Renal pelvis (tissue), 4 donors: ENCODE measurements around the gene NCAPG2. TPM values are rescaled to one million over a fixed set of nuclear protein-coding genes. Genes with fewer than 3 reads are reported as not detected.
A peak's percentile ranks its signal among the peaks of the same experiment; 100 is the strongest.
"Not testable (repeated sequence)": the region's sequence is repeated elsewhere in the genome, so short reads cannot be mapped to it uniquely, and the experiment has no call there.

Source experiments
- DNase-seq: peaks from one replicate; pipeline ENCODE4 v3.0.0-alpha.2; 2013
- polyA plus RNA-seq, 3 donors: library from polyadenylated mRNA; unstranded; fragments of 120-200 nt; gene quantifications; one replicate each; pipeline ENCODE4 v1.2.1, GENCODE V29; 2013; ENCODE audit not compliant: insufficient read length in 3 of 3

Gene NCAPG2
- polyA plus RNA-seq, 3 donors: 24.2 to 26.3 (median 25.5) TPM

- DNase-seq: no peak
Measured at GRCh38 chr7:158710651-158711102, 6.1 kb upstream of the NCAPG2 start.

GRCh38 chr7:158707610-158708009, 3.0 kb upstream of the NCAPG2 start:
- no peak for DNase-seq

DNA sequence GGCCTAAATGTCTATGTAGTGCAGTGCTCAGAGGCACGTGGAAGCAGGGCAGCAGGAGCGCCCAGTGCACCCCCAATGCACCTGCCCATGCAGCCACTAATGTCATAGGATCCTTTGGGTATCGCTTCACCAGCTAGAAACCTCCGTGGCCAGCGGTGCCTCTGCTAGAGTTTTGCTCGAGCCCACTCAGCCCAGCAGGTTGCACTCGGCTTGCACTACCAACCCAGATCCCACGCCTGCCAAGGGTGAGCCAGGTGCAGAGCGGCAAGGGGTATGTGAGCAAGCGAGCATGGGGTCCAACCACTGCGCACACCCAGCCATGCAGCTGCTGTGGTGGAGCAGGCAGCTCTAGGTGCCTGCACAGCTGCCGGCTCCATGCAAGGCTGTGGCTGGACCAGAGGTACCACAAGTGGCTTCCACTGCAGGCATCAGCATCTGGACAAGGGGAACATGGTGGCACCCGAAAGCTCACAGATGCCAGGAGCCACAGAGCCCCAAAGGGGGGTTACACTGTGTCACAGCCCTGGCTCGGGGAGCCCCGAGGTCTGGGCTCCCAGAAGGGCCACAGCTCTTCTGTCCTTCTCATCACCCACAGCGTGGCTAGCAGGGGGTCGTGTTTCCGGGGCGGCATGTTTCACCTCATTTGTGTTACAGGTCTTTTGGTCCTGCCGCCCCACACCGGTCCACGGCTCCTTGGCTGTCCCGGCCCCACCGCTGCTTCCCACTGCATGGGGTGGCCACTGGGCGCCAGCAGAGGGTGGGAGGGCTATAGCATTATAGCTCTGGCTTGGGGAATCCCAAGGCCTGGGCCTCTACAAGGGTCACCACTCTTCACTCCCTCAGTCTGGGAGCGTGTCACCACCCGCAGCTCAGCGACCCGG, 2.3 kb upstream of the NCAPG2 start:
- DNase-seq: no peak

- DNase-seq: no peak
Measured at GRCh38 chr7:158706273-158706704, 1.7 kb upstream of the NCAPG2 start.

DNA sequence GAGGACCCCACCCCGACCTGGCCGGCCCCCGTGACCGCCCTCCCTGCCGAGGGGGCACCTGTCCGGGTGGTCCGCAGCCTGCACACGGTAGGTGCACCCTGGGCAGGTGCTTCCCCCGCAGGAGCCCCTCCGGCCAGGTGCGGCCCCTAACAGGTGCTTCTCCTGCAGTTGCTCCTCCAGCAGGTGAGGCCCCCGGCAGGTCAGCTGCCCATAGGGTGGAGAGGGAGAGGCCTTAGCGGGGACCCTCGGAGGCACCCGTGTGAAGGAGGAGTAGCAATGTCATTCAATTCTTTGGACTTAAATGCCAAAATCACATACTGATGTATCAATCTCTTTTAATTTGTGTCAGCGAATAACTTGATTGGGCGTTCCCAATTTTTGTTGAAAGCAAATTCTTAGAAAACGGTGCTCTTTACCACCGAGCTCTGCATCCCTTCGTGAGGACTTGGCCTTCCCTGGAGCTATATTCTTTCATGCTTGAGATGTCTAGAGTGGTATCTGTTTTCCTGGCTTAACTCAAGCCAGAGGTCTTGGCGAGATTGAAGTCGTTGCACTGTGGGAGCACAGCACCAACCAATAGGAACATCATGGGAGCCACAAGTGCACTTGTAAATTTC, 738 bp upstream of the NCAPG2 start:
- peak; percentile 19 for DNase-seq

- not testable (repeated sequence) for DNase-seq
Measured at GRCh38 chr7:158703679-158704523, 703 bp downstream of the NCAPG2 start.

GRCh38 chr7:158702944-158703343, 1.7 kb downstream of the NCAPG2 start:
- no peak for DNase-seq

DNA sequence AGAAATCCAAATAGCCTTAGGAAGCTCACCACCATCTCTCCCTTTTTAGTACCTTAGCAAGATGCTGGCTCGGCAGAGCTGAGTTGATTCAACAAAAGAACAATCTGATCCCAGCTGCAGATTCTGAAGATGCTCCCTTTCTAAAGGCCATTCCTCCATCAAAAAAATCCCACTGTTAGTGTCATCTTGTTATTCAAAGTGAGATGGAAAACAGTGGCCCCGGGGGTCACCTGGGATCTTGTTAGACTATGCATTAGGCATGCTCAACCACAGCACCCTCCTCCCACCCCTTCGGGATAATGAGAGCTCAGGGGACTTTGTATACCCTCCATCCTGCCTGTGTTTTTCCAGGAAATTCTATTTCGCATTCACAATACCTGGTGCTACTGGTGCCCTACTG, 2.4 kb downstream of the NCAPG2 start:
- no peak for DNase-seq

GRCh38 chr7:158700008-158700407, 4.6 kb downstream of the NCAPG2 start:
- no peak for DNase-seq

DNA sequence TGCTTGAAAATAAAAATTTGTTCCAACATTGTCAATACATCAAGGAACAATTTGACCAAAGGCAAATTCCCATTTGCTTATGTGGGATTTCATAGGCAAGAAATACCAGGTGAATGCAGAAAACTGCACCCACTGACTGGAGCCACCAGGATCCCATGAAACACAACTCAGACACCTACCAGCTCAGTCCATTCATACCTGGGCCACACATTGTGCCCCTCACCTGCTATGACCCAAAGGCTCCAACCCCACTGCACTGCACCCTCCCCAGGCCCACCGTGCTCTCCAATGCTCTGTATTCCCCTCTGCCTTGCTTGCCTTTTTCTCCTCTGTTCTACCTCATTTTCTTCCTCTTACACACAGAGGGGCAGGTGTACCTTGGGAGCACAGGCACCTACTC, 5.3 kb downstream of the NCAPG2 start:
- no peak for DNase-seq

DNA sequence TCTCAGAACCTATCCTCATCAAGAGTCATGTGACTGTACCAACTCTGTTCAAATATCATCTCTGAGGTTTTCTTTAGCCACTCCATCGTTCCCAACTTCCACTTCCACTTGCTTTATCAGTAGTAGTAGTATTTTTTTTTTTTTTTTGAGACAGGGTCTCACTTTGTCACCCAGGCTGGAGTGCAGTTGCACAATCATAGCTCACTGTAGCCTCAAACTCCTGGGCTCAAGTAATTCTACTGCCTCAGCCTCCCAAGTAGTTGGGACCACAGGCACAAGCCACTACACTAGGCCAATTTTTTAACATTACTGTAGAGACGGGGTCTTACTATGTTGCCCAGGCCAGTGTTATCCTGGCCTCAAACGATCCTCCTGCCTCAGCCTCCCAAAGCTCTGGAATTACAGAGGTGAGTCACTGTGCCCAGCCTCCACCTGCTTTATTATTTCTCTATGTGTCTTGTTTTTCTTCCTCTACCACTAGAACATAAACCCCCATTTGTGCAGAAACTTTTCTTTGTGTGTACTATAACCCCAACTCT, 5.9 kb downstream of the NCAPG2 start:
- DNase-seq: no peak

DNA sequence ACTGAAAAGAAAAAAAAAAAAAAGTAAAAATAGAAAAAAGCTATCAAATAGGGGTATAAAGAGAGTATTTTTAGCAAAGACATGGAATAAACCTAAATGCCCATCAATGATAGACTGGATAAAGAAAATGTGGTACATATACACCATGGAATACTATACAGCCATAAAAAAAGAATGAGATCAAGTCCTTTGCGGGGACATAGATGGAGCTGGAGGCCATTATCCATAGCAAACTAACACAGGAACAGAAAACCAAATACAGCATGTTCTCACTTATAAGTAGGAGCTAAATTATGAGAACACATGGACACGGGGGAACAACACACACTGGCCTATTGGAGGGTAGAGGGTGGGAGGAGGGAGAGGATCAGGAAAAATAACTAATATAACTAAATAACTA, 7.0 kb downstream of the NCAPG2 start:
- DNase-seq: not testable (repeated sequence)

GRCh38 chr7:158695726-158696452, 8.7 kb downstream of the NCAPG2 start:
- DNase-seq: peak; percentile 38

DNA sequence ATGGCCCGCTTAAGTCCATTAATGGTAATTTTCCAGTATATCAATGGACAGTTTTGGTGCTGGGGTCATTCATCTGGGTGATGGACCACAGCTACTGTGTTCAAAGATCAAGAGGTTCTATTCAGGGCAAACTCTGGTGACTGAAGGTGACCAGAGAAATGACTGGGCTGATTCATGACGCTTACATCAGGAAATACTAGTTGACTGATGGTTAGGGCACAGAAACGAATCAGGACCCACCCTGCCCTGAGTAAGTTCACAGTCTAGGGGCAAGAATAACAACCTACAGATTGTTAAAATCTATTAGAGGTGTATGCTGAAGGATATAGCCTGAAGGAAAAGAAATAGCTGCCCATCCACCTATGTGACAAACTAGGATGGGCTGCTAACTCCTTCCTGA, 9.5 kb downstream of the NCAPG2 start:
- no peak for DNase-seq

- no peak for DNase-seq
Measured at GRCh38 chr7:158694650-158695049, 10.0 kb downstream of the NCAPG2 start.

GRCh38 chr7:158689488-158689887, 15.1 kb downstream of the NCAPG2 start:
- no peak for DNase-seq

DNA sequence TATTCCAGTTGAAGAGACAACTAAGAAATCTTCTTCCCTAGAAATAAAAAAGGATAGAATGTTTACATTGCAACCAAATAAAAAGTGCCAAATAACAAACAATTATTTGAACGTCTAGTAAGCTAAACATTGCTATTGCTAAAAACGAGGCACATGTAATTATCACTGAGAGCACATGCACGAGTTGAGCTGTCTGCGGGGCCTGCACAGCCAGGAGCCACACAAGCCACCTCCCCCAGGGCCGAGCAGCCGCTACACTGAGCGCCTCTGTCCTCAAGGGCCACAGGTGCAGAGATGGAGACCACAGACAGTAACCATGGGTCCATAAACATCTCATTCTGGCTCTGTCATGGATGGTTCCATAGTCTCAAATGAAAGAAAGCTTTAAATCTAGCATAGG, 17.2 kb downstream of the NCAPG2 start:
- DNase-seq: no peak

DNA sequence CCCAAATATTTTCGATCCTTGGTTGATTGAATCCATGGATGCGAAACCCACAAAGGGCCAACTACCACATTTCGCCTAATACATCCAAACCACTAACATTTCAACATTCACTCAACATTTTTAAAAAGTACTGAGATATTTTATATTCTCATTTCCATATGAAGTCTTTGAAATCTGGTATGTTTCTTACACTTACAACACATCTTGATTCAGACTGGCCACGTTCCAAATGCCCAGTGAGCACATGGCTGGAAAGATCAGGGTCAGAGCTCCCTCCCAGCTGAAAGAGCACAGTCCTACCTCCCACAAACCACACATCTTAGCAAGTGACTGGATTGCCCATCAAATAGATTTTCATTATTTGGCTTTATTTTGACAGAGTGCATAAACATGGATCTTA, 18.9 kb downstream of the NCAPG2 start:
- DNase-seq: no peak

- no peak for DNase-seq
Measured at GRCh38 chr7:158684329-158684728, 20.3 kb downstream of the NCAPG2 start.

GRCh38 chr7:158683541-158683940, 21.1 kb downstream of the NCAPG2 start:
- DNase-seq: no peak

DNA sequence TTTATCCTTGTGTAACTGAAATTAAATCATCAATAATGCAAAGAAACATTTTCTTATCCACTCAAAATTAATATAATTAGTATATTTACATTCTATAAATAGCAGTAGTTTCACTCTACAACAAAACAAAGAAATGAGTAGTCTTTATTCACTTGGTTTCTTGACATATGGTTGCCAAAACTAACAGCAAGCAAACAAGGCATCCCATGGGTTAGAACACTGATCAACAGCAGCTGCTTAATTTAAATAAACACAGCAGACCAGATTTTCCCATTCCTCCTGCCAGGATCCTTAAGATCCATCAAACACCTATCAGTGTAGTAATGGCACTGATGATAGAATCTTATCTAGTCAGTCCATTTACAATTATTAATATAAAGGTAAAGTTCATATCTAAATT, 22.1 kb downstream of the NCAPG2 start:
- DNase-seq: no peak
